ENCODE data around the gene NUDC. TPM values are rescaled to one million over a fixed set of nuclear protein-coding genes. Genes with fewer than 3 reads are reported as not detected.
A peak's percentile ranks its signal among the peaks of the same experiment; 100 is the strongest.

Gene NUDC
- total RNA-seq, 1 experiment from 2014 or later, result 118 TPM

- H3K4me3 Mint-ChIP-seq, result no peak overlapping the region
- H3K79me1 ChIP-seq (ENCODE audit: insufficient read depth, low read depth, low read length, poor library complexity, severe bottlenecking), result no peaks in the 10 kb centered on the region
- no peaks in the 10 kb centered on the region for H3K9me3 ChIP-seq (ENCODE audit: control insufficient read depth, low read depth, low read length)
These were observed 23.6 kb downstream of the NUDC start for GRCh38 chr1:26945138-26945537.

More at GRCh38 chr1:26945138-26945537, 23.6 kb downstream of the NUDC start:
- H3K14ac ChIP-seq (ENCODE audit: insufficient read depth, low read length), result no peak overlapping the region
- H2AK5ac ChIP-seq (ENCODE audit: insufficient read length, low read length), result no peak overlapping the region
- Mint-ChIP-seq H3K9me3 (no peaks in the 10 kb centered on the region), H3K27ac (0 out of 7 replicates have a peak overlapping the region, but pooled peaks of 1 of the 3 experiments have one; percentile 12), H3K36me3 (ENCODE audit: insufficient read depth in 1 of 3, low read depth in 3 of 3) (peaks cover 42 to 81% (median 64%) of the 10 kb centered on the region in 3 experiments; a peak in 6 of 7 replicates), H3K27me3 (ENCODE audit: low read depth) (no peaks in the 10 kb centered on the region), H3K4me1 (no peaks in the 10 kb centered on the region)
- no peak overlapping the region for H3K9ac ChIP-seq (ENCODE audit: extremely low read depth, insufficient read length, low read length)
- H3K18ac ChIP-seq (ENCODE audit: insufficient read length, low read depth, low read length), result no peak overlapping the region
- no peak overlapping the region for H2BK12ac ChIP-seq (ENCODE audit: insufficient read length, low read depth, low read length)
- H3K4me1 ChIP-seq (ENCODE audit: insufficient read depth, low read length), result no peaks in the 10 kb centered on the region
- DNase-seq, result no peak
- no peaks in the 10 kb centered on the region for H3K23me2 ChIP-seq (ENCODE audit: insufficient read length, low read depth, low read length, poor library complexity, severe bottlenecking)
- H4K91ac ChIP-seq (ENCODE audit: insufficient read length, low read depth, low read length), result no peak overlapping the region
- no peak overlapping the region for H4K8ac ChIP-seq (replicated peaks; ENCODE audit: insufficient read length, low read depth, low read length)
- no peaks in the 10 kb centered on the region for H3K27me3 ChIP-seq (ENCODE audit: insufficient read depth, low read length)
- no peak overlapping the region for H3K4me2 ChIP-seq (ENCODE audit: insufficient read depth, insufficient read length, low read length)
- H2BK20ac ChIP-seq (ENCODE audit: low read depth, low read length, poor library complexity, severe bottlenecking), result no peak overlapping the region
- WGBS (ENCODE audit: extremely low coverage, insufficient read length, low lambda C conversion rate), result no CpG with 5 or more reads among the region's 2 CpGs
- H3K23ac ChIP-seq (ENCODE audit: insufficient read length, low read depth, low read length), result no peak overlapping the region
- H3K4ac ChIP-seq (ENCODE audit: low read depth, low read length), result no peak overlapping the region
- TF ChIP-seq CTCF (conservative IDR thresholded peaks at IDR 0.05), result no peak
- no peaks in the 10 kb centered on the region for H3K79me2 ChIP-seq (ENCODE audit: insufficient read depth, low read length)
- H2BK15ac ChIP-seq (ENCODE audit: low read depth, low read length), result no peak overlapping the region
- no peaks in the 10 kb centered on the region for H4K20me1 ChIP-seq (ENCODE audit: control insufficient read depth, insufficient read depth, insufficient read length)
- H3K27ac ChIP-seq (ENCODE audit: insufficient read length, low read depth, low read length), result no peak overlapping the region
- no peak overlapping the region for H3T11ph ChIP-seq (ENCODE audit: low read length)
- H2BK120ac ChIP-seq (ENCODE audit: low read depth, low read length, poor library complexity, severe bottlenecking), result no peak overlapping the region
- no peak overlapping the region for H3K56ac ChIP-seq (ENCODE audit: insufficient read length, low read depth, low read length)
- no peak overlapping the region for H2BK5ac ChIP-seq (ENCODE audit: insufficient read length, low read length)
- H2AFZ ChIP-seq (ENCODE audit: low read length), result no peak overlapping the region
- no peak overlapping the region for H4K5ac ChIP-seq (ENCODE audit: insufficient read length, low read depth, low read length)
